Choroid plexus epithelial cell (primary cell): ENCODE results near the gene SPATA12.
A peak's percentile ranks its signal among the peaks of the same experiment; 100 is the strongest.

ENCODE experiments used
- DNase-seq: peaks from one replicate; pipeline ENCODE4 v3.0.0-alpha.2; 2010; ENCODE audit warnings: low read depth
- H3K4me3 ChIP-seq: 2 replicates; pipeline ENCODE4 v1.5.1; 2011; ENCODE audit warnings: low read depth, mild to moderate bottlenecking, control low read depth, low read length, moderate library complexity
- CTCF ChIP-seq: conservative IDR thresholded peaks from 2 replicates; pipeline ENCODE4 v1.5.1; 2011; ENCODE audit warnings: low read depth, mild to moderate bottlenecking, control low read depth, inconsistent platforms, low read length, moderate library complexity

Gene SPATA12

GRCh38 chr3:57063032-57063431 is 2.6 kb downstream of the SPATA12 start:
- TF ChIP-seq CTCF, result no peak
- no peak overlapping the region for H3K4me3 ChIP-seq
- no peak for DNase-seq

- no peak for DNase-seq
- no peak overlapping the region for H3K4me3 ChIP-seq
- TF ChIP-seq CTCF, result no peak
Observed at GRCh38 chr3:57064001-57064400, 3.5 kb downstream of the SPATA12 start.

- no peak overlapping the region for H3K4me3 ChIP-seq
- peak; percentile 13 for DNase-seq
Observed at GRCh38 chr3:57064572-57064971, 4.1 kb downstream of the SPATA12 start.

GRCh38 chr3:57065588-57065987 is 5.1 kb downstream of the SPATA12 start:
- H3K4me3 ChIP-seq, result no peak overlapping the region
- DNase-seq, result peak; percentile 80
- peak; percentile 29 for TF ChIP-seq CTCF

More at GRCh38 chr3:57064572-57064971, 4.1 kb downstream of the SPATA12 start:
- no peak for TF ChIP-seq CTCF

GRCh38 chr3:57066471-57066870 is 6.0 kb downstream of the SPATA12 start:
- TF ChIP-seq CTCF, result no peak
- no peak overlapping the region for H3K4me3 ChIP-seq
- no peak for DNase-seq

GRCh38 chr3:57068437-57069089 is 8.1 kb downstream of the SPATA12 start:
- H3K4me3 ChIP-seq, result no peak overlapping the region
- DNase-seq, result peak; percentile 82
- no peak for TF ChIP-seq CTCF

GRCh38 chr3:57069503-57069902 is 9.0 kb downstream of the SPATA12 start:
- no peak for TF ChIP-seq CTCF
- DNase-seq, result no peak
- no peak overlapping the region for H3K4me3 ChIP-seq
